Keratinocyte (primary cell): ENCODE data around the gene SKIC2. TPM values are rescaled to one million over a fixed set of nuclear protein-coding genes. Genes with fewer than 3 reads are reported as not detected.

Experiments used
- DNase-seq: peaks from one replicate; pipeline ENCODE4 v3.0.0-alpha.2; 2011; ENCODE audit warnings: low read depth, missing footprints, low spot score
- FAIRE-seq: peaks from 2 replicates; lab custom pipeline; 2011; peaks lifted over from hg19 to GRCh38; lab: Jason Lieb, UNC
- H2AFZ ChIP-seq: 2 replicates; pipeline ENCODE4 v1.6.0; 2012; ENCODE audit warnings: low read length, control low read depth, inconsistent platforms; ENCODE audit not compliant: control insufficient read depth
- H3K27ac ChIP-seq: 2 replicates; pipeline ENCODE4 v1.5.1; 2011; ENCODE audit warnings: low read length; ENCODE audit not compliant: control insufficient read depth, insufficient read depth
- H3K27me3 ChIP-seq: 3 replicates; pipeline ENCODE4 v1.6.0; 2011; ENCODE audit warnings: low read length; ENCODE audit not compliant: control insufficient read depth, insufficient read depth; ENCODE audit errors: extremely low read depth
- H3K36me3 ChIP-seq, 2 experiments: 2 replicates in 1 of 2; 3 replicates in 1 of 2; pipeline ENCODE4 v1.5.1; 2011; ENCODE audit warnings: low read length in 2 of 2, mild to moderate bottlenecking in 1 of 2; ENCODE audit not compliant: control insufficient read depth in 2 of 2, insufficient read depth in 2 of 2; ENCODE audit errors: extremely low read depth in 1 of 2
- H3K4me1 ChIP-seq: 3 replicates; pipeline ENCODE4 v1.5.1; 2011; ENCODE audit warnings: low read length; ENCODE audit not compliant: control insufficient read depth, insufficient read depth; ENCODE audit errors: extremely low read depth
- H3K4me2 ChIP-seq: 3 replicates; pipeline ENCODE4 v1.6.0; 2011; ENCODE audit warnings: low read depth, low read length; ENCODE audit not compliant: control insufficient read depth, insufficient read depth; ENCODE audit errors: extremely low read depth
- H3K4me3 ChIP-seq, 3 experiments: fragments of 200-600 bp in 1 of 3; sonication (generic) in 1 of 3; 2 replicates in 2 of 3; 3 replicates in 1 of 3; pipeline ENCODE4 v1.5.1; 2011 to 2016; ENCODE audit warnings: low read length in 3 of 3, mild to moderate bottlenecking in 3 of 3, control low read depth in 2 of 3, inconsistent platforms in 1 of 3, low read depth in 1 of 3, mixed read lengths in 1 of 3, mixed run types in 1 of 3, moderate library complexity in 1 of 3; ENCODE audit not compliant: control insufficient read depth in 2 of 3, insufficient read depth in 2 of 3; ENCODE audit errors: extremely low read depth in 1 of 3
- H3K79me2 ChIP-seq: 2 replicates; pipeline ENCODE4 v1.6.0; 2012; ENCODE audit warnings: low read length; ENCODE audit not compliant: control insufficient read depth, insufficient read depth
- H3K9ac ChIP-seq: 3 replicates; pipeline ENCODE4 v1.6.0; 2011; ENCODE audit warnings: low read length; ENCODE audit not compliant: control insufficient read depth, insufficient read depth; ENCODE audit errors: extremely low read depth
- H3K9me1 ChIP-seq: 3 replicates; pipeline ENCODE4 v1.6.0; 2011; ENCODE audit warnings: low read length; ENCODE audit not compliant: control insufficient read depth, insufficient read depth; ENCODE audit errors: extremely low read depth
- H3K9me3 ChIP-seq: 2 replicates; pipeline ENCODE4 v1.5.1; 2012; ENCODE audit warnings: low read depth, low read length; ENCODE audit not compliant: control insufficient read depth
- H4K20me1 ChIP-seq: 3 replicates; pipeline ENCODE4 v1.6.0; 2011; ENCODE audit warnings: low read length; ENCODE audit not compliant: control insufficient read depth, insufficient read depth; ENCODE audit errors: extremely low read depth
- CTCF ChIP-seq, 3 experiments: IDR thresholded peaks in 1 of 3; conservative IDR thresholded peaks in 1 of 3; optimal IDR thresholded peaks in 1 of 3; 2 replicates in 2 of 3; 3 replicates in 1 of 3; pipeline versions ENCODE3 to v1.5.1; 2011; ENCODE audit warnings: low read length in 3 of 3, mild to moderate bottlenecking in 3 of 3, moderate library complexity in 2 of 3, control low read depth in 1 of 3, inconsistent platforms in 1 of 3; ENCODE audit not compliant: insufficient read depth in 2 of 3; ENCODE audit errors: extremely low read depth in 1 of 3
- EZH2 ChIP-seq: IDR thresholded peaks from one replicate; pipeline ENCODE4 v1.6.1; 2012; ENCODE audit warnings: inconsistent platforms, mild to moderate bottlenecking, low read length, moderate library complexity
- dilution Hi-C: fragments of 300-500 bp; cut with MboI; formaldehyde crosslinking; loops from one replicate; pipeline ENCODE4 v1.7.0; 2020; ENCODE audit warnings: low sequenced_read_pairs; ENCODE audit not compliant: extremely low pct_ligation_motif_present
- polyA plus RNA-seq, 5 experiments: library from polyadenylated mRNA; depleted of rRNA in 3 of 5; stranded (reverse) in 3 of 5; stranded (forward) in 1 of 5; unstranded in 1 of 5; fragments of >200 nt; gene quantifications; 1 replicate in 1 of 5; 2 replicates in 3 of 5; 3 replicates in 1 of 5; pipeline versions ENCODE4 v1.2.1 to v1.2.3, GENCODE V29; 2011 to 2012; ENCODE audit warnings: missing spikeins in 2 of 5, low read depth in 1 of 5, low replicate concordance in 1 of 5

The SKIC2 gene
- polyA plus RNA-seq, 1 donor (not counting 4 experiments of a cell fraction or from before 2014, with no cell fraction given): 24.5 TPM

DNA sequence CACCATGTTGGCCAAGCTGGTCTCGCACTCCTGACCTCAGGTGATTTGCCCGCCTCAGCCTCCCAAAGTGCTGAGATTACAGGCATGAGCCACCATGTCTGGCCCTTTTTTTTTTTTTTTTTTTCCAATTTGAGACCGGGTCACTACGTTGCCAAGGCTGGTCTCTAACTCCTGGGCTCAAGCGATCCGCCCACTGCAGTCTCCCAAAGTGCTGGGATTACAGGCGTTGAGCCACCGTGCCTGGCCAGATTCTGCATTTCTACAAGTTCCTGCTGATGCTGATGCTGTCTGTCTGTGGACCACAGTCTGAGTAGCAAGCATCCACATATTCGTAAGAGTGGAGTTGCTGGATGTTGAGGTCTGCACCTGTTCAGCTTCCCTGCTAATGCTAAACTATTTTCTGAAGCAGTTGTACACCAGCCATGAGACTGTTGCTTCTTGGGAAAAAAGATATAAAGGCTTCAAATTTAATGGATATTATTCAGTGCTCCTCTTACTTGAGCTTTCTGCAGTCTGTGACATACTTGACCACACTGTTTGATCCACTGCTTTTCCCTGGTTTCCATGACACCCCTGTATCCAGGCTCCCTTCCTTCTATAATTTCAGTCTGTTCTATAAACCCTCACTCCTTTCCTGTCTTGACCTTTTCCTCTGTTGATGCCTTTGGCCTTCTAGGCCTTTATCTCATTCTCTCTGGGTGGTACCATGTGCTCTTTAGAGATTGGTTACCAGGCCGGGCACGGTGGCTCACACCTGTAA is 47.0 kb upstream of the SKIC2 start:
- dilution Hi-C loops: no loop called here
- FAIRE-seq: no peak

GRCh38 chr6:31915351-31915750 is 43.6 kb upstream of the SKIC2 start:
- DNase-seq: no peak
- Histone ChIP-seq H3K9me1 (no peaks in the 10 kb centered on the region), H3K27me3 (no peaks in the 10 kb centered on the region), H3K9ac (no peak overlapping the region), H3K4me2 (no peak overlapping the region), H3K4me1 (peaks cover 13% of the 10 kb centered on the region), H3K36me3 (no peaks in the 10 kb centered on the region), H3K9me3 (no peaks in the 10 kb centered on the region), H3K4me3 (no peak overlapping the region), H3K27ac (no peak overlapping the region), H4K20me1 (no peaks in the 10 kb centered on the region), H3K79me2 (no peaks in the 10 kb centered on the region), H2AFZ (no peak overlapping the region)
- dilution Hi-C loops: no loop called here
- no peak for FAIRE-seq
- TF ChIP-seq CTCF (optimal IDR thresholded peaks at IDR 0.05 in 1 of 3, IDR thresholded peaks at IDR 0.05 in 1 of 3, conservative IDR thresholded peaks at IDR 0.05 in 1 of 3; ENCODE audit: extremely low read depth in 1 of 3, insufficient read depth in 2 of 3, low read length in 3 of 3) (no peak), EZH2 (no peak)

More for the DNA sequence above, 47.0 kb upstream of the SKIC2 start:
- DNase-seq: no peak
- H4K20me1 ChIP-seq: no peaks in the 10 kb centered on the region
- no peak overlapping the region for H2AFZ ChIP-seq
- H3K9me3 ChIP-seq: no peaks in the 10 kb centered on the region
- no peak for TF ChIP-seq EZH2
- no peak for TF ChIP-seq CTCF (optimal IDR thresholded peaks at IDR 0.05 in 1 of 3, IDR thresholded peaks at IDR 0.05 in 1 of 3, conservative IDR thresholded peaks at IDR 0.05 in 1 of 3; ENCODE audit: extremely low read depth in 1 of 3, insufficient read depth in 2 of 3, low read length in 3 of 3)
- H3K27me3 ChIP-seq: no peaks in the 10 kb centered on the region
- H3K27ac ChIP-seq: no peak overlapping the region
- no peak overlapping the region for H3K9ac ChIP-seq
- H3K79me2 ChIP-seq: no peaks in the 10 kb centered on the region
- H3K4me3 ChIP-seq: no peak overlapping the region
- no peaks in the 10 kb centered on the region for H3K36me3 ChIP-seq
- no peaks in the 10 kb centered on the region for H3K9me1 ChIP-seq
- H3K4me1 ChIP-seq: peaks cover 14% of the 10 kb centered on the region
- no peak overlapping the region for H3K4me2 ChIP-seq
